Astrocyte (in vitro differentiated cells and primary cell): Measurements from ENCODE around the gene NUTM2F.

ENCODE experiments used
- EZH2 ChIP-seq: IDR thresholded peaks from 2 replicates; pipeline ENCODE4 v1.6.1; 2012; ENCODE audit warnings: mild to moderate bottlenecking, low read length, inconsistent platforms; ENCODE audit not compliant: insufficient read depth
- TF ChIP-seq, protein P1 (sequence below): IDR thresholded peaks from 2 replicates; pipeline ENCODE4 v1.5.1; 2011; ENCODE audit warnings: low read depth, mild to moderate bottlenecking, inconsistent platforms, low read length, moderate library complexity; ENCODE audit not compliant: insufficient read depth

DNA sequence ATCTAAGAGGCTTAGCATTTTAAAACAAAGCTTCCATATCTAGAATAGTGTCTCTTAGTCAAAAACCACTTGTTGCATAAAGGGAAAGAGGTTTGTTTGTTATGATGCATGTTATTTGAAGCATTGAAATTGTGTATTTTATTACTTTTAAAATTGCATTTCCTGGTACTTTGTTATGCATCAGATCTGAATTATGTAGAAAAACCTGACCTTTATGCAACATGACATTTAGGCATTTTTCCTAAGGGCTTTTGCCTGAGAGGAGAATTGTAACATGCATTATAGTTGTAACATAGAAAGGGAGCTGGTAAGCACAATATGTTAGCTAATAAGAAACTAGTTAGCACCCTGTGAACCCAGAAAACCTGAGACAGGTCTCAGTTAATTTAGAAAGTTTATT is 47.3 kb downstream of the NUTM2F start:
- TF ChIP-seq EZH2 = no peak
- TF ChIP-seq, protein P1, sequence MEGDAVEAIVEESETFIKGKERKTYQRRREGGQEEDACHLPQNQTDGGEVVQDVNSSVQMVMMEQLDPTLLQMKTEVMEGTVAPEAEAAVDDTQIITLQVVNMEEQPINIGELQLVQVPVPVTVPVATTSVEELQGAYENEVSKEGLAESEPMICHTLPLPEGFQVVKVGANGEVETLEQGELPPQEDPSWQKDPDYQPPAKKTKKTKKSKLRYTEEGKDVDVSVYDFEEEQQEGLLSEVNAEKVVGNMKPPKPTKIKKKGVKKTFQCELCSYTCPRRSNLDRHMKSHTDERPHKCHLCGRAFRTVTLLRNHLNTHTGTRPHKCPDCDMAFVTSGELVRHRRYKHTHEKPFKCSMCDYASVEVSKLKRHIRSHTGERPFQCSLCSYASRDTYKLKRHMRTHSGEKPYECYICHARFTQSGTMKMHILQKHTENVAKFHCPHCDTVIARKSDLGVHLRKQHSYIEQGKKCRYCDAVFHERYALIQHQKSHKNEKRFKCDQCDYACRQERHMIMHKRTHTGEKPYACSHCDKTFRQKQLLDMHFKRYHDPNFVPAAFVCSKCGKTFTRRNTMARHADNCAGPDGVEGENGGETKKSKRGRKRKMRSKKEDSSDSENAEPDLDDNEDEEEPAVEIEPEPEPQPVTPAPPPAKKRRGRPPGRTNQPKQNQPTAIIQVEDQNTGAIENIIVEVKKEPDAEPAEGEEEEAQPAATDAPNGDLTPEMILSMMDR = no peak
